BLaER1 (cell line): ENCODE results near the gene RNF213.

Experiments
- H3K27ac ChIP-seq: shearing (Covaris generic); formaldehyde crosslinking; 2 replicates; pipeline ENCODE4 v1.8.1; 2022
- H3K27me3 ChIP-seq: shearing (Covaris generic); formaldehyde crosslinking; 2 replicates; pipeline ENCODE4 v1.8.1; 2022
- H3K36me3 ChIP-seq: shearing (Covaris generic); formaldehyde crosslinking; 2 replicates; pipeline ENCODE4 v1.8.1; 2022
- H3K4me1 ChIP-seq: shearing (Covaris generic); formaldehyde crosslinking; 2 replicates; pipeline ENCODE4 v1.8.1; 2022
- H3K4me2 ChIP-seq: shearing (Covaris generic); formaldehyde crosslinking; 2 replicates; pipeline ENCODE4 v1.8.1; 2022
- H3K4me3 ChIP-seq: shearing (Covaris generic); formaldehyde crosslinking; 2 replicates; pipeline ENCODE4 v1.8.1; 2022
- H3K9ac ChIP-seq: shearing (Covaris generic); formaldehyde crosslinking; 2 replicates; pipeline ENCODE4 v1.8.1; 2022
- H3K9me3 ChIP-seq: shearing (Covaris generic); formaldehyde crosslinking; 2 replicates; pipeline ENCODE4 v1.8.1; 2022
- H4K20me1 ChIP-seq: shearing (Covaris generic); formaldehyde crosslinking; 2 replicates; pipeline ENCODE4 v1.8.1; 2022
- Cebpa-rat ChIP-seq: shearing (Covaris generic); IDR thresholded peaks from 2 replicates; pipeline ENCODE4 v1.8.1; 2022

The RNF213 gene

DNA sequence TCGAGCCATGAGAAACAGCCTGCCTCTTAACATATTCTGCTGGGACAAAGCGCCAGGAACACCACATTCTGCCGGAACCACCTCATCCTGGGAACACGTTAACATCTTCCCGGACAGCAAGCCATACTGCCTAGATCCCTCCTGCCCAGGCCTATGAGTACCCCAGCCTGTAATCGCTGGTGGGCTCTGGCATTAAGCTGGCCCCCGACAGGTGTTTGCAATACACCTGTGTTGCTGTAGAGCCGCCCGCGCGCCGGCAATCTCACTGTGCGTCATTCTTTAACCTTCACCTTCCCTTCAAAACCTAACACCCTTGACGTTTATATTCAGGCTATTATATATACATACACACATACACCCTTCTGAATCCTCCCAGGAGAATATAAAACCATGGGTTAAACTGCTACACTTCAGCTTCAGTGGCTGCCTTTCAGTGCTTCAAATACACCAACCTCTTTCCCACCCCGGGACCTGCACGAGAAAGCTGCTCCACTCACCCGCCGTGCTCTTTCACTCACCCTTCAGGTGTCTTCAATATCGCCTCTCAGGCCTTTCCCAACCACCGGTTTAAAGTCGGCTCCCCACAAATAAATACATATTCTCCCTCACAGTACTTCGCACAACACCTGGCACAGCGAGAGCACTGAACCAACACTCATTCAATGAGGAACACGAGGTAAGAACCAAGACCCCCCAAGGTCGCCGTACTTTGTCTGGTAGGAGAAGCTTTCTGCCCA, 153.3 kb downstream of the RNF213 start:
- Histone ChIP-seq H3K27ac (no peak overlapping the region), H3K27me3 (peaks cover 40% of the 10 kb centered on the region), H3K4me2 (peak overlapping the region; percentile 97), H3K9ac (no peak overlapping the region), H4K20me1 (no peaks in the 10 kb centered on the region; the same call in 1 of the 2 replicates), H3K4me1 (peaks cover 18% of the 10 kb centered on the region), H3K9me3 (no peaks in the 10 kb centered on the region), H3K36me3 (peaks cover 18% of the 10 kb centered on the region; the same call in 1 of the 2 replicates), H3K4me3 (peak overlapping the region; percentile 77)
- TF ChIP-seq Cebpa-rat, result no peak

DNA sequence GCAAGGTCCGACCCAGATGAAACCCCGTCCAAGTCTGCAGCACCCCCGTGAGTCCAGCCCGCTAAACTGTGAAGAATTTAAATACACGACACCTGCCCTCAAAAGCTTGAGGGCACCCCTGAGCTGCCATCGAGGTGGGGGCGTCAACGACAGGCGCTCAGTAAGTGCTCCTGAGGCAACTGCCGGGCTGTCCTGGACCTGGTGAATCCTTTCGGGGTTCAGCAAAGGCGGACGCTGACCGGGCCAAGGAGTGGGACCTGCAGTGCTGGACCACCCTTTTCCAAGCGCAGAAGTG, 153.8 kb downstream of the RNF213 start:
- no peak overlapping the region for H3K27ac ChIP-seq
- peaks cover 18% of the 10 kb centered on the region for H3K4me1 ChIP-seq
- peaks cover 40% of the 10 kb centered on the region for H3K27me3 ChIP-seq
- H4K20me1 ChIP-seq, result no peaks in the 10 kb centered on the region; the same call in 1 of the 2 replicates
- peaks cover 18% of the 10 kb centered on the region; the same call in 1 of the 2 replicates for H3K36me3 ChIP-seq
- peak overlapping the region; percentile 69 for H3K9ac ChIP-seq
- TF ChIP-seq Cebpa-rat, result no peak
- peak overlapping the region; percentile 97 for H3K4me2 ChIP-seq
- H3K4me3 ChIP-seq, result peak overlapping the region; percentile 77
- H3K9me3 ChIP-seq, result no peaks in the 10 kb centered on the region

DNA sequence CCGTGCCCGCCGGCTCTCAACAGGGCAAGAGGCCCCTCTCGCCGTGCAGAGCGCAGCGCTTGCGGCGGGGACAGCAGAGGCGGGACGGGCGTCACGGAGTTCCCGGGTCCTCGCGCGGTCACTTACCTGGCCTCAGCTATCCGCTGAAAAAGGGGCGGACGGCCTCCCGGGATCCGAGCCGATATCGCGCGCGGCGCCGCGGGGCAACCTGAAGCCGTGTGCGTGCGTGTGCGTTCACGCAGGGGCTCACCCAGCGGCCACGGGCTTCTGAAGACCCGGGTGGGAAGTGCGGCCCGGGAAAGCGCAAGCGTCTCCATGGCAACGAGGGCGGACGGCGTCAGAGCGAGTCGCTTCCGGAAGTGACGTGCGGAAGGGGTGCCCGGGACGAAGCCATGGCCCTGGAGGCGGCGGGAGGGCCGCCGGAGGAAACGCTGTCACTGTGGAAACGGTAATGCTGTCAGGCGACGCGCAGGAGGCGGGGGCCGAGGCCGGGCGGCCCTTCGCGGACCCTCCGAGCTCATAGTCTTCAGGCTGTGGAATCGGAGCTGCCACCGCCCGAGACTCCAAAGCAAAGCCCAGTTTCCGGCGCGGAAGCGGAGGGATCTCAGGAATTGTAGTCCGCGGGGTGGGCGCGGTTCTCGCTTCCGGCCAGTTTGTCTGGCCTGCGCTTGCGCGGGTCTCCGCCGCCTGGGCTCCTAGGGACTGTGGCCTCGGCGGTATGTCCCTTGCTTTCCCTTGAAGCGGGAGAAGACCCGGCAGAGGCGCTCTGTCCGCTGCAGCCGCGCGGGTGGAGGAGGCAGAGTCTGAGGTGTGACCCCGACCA, 154.4 kb downstream of the RNF213 start, which contains the start of gene ENDOV:
TSS of gene ENDOV (plus strand) at position 365 of the 823 bp plus-strand sequence. CDS start at position 393, 28 bp downstream.
- peak within 1 kb of the TSS; percentile 77 for H3K4me3 ChIP-seq
- peak within 1 kb of the TSS; percentile 69 for H3K9ac ChIP-seq
- no peaks in the 10 kb centered on the region; the same call in 1 of the 2 replicates for H4K20me1 ChIP-seq
- peaks cover 18% of the 10 kb centered on the region; the same call in 1 of the 2 replicates for H3K36me3 ChIP-seq
- peak within 1 kb of the TSS; percentile 52 for H3K27ac ChIP-seq
- H3K4me1 ChIP-seq, result peaks cover 18% of the 10 kb centered on the region
- H3K27me3 ChIP-seq, result peaks cover 40% of the 10 kb centered on the region
- H3K4me2 ChIP-seq, result peak within 1 kb of the TSS; percentile 97
- TF ChIP-seq Cebpa-rat, result no peak
- H3K9me3 ChIP-seq, result no peaks in the 10 kb centered on the region

DNA sequence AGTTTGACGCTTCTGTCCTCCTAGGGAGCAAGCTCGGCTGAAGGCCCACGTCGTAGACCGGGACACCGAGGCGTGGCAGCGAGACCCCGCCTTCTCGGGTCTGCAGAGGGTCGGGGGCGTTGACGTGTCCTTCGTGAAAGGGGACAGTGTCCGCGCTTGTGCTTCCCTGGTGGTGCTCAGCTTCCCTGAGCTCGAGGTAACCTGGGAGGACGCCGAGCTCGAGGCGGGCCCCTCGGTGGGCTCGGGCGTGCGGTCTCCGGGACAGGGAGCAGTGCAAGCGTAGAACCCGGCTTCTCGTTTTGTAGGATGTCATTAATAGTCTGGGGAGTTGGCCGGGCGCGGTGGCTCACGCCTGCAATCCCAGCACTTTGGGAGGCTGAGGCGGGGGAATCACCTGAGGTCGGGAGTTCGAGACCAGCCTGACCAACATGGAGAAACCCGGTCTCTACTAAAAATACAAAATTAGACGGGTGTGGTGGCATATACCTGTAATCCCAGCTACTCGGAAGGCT, 155.0 kb downstream of the RNF213 start:
- H3K36me3 ChIP-seq, result peaks cover 18% of the 10 kb centered on the region; the same call in 1 of the 2 replicates
- 0 out of 2 replicates have a peak overlapping the region, but pooled peaks have one; percentile 52 for H3K27ac ChIP-seq
- peaks cover 18% of the 10 kb centered on the region for H3K4me1 ChIP-seq
- peaks cover 40% of the 10 kb centered on the region for H3K27me3 ChIP-seq
- peak overlapping the region; percentile 69 for H3K9ac ChIP-seq
- no peaks in the 10 kb centered on the region; the same call in 1 of the 2 replicates for H4K20me1 ChIP-seq
- H3K9me3 ChIP-seq, result no peaks in the 10 kb centered on the region
- no peak for TF ChIP-seq Cebpa-rat
- H3K4me2 ChIP-seq, result peak overlapping the region; percentile 97
- H3K4me3 ChIP-seq, result peak overlapping the region; percentile 77

DNA sequence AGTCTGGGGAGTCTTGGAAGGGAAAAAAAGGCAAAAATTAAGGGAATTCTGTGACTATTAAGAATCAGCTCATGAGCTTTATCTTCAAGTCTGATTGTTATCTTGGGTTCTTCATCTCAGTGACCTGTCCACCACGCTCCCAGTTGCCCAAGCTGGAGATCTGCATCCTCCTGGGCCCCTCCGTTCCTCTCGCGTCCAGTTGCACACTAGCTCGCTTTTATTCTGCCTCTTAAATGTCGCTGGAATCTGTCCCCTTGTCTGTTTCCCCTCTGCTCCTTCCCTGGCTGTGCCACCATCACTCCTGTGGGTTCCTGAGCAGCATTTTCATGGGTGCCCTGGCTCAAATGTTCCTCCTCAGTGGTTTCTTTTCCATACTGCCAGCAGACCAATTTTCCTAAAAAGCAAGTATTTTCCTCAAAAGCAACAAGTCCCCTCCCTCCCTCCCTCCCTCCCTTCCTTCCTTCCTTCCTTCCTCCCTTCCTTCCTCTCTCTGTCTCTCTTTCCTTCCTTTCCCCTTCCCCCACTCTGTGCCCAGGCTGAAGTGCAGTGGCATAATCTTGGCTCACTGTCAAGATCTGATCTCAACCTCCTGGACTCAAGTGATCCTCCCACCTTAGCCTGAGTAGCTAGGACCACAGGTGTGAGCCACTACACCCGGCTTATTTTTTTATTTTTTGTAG, 155.7 kb downstream of the RNF213 start:
- Histone ChIP-seq H3K4me2 (peak overlapping the region; percentile 97), H3K4me1 (peaks cover 18% of the 10 kb centered on the region), H3K9ac (no peak overlapping the region; the same call in 1 of the 2 replicates), H3K36me3 (peaks cover 18% of the 10 kb centered on the region; the same call in 1 of the 2 replicates), H3K4me3 (peak overlapping the region; percentile 77; the same call in 1 of the 2 replicates), H3K27ac (no peak overlapping the region), H3K9me3 (no peaks in the 10 kb centered on the region), H3K27me3 (peaks cover 40% of the 10 kb centered on the region), H4K20me1 (no peaks in the 10 kb centered on the region; the same call in 1 of the 2 replicates)
- TF ChIP-seq Cebpa-rat, result no peak

DNA sequence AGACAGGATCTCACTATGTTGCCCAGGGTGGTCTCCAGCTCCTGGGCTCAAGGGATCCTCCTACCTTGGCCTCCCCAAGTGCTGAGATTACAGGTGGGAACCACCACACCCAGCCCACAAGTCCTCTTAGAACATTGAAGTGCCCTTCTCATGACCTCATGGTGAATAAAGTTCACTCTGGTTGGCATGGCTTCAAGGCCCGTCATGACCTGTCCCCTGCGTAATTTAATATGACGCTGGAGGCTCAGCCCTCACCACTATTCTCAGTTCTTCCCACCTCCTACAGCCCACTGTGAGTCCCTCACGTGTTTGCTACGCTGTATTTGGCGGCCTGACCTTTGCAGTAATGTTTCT, 156.3 kb downstream of the RNF213 start:
- no peak for TF ChIP-seq Cebpa-rat
- Histone ChIP-seq H3K27me3 (peaks cover 34% of the 10 kb centered on the region), H3K27ac (no peak overlapping the region), H3K9ac (no peak overlapping the region), H4K20me1 (no peaks in the 10 kb centered on the region; the same call in 1 of the 2 replicates), H3K4me3 (no peak overlapping the region), H3K36me3 (peaks cover 18% of the 10 kb centered on the region; the same call in 1 of the 2 replicates), H3K4me1 (peaks cover 22% of the 10 kb centered on the region), H3K4me2 (no peak overlapping the region), H3K9me3 (no peaks in the 10 kb centered on the region)

DNA sequence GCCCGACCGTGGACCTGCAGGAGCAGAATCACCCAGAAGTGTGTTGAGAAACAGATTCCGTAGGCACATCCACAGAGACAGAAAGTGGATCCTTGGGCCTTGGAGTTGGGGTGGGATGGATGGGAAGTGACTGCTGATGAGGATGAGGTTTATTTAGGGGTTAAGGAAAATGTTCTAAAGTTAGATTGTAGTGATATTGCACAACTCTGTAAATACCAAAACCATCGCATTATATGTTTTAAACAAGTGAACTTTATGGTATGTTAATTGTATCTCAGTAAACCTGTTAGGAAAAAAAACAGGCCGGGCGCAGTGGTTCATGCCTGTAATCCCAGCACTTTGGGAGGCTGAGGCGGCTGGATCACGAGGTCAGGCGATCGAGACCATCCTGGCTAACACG, 157.9 kb downstream of the RNF213 start:
- H4K20me1 ChIP-seq, result no peaks in the 10 kb centered on the region; the same call in 1 of the 2 replicates
- H3K27me3 ChIP-seq, result peaks cover 19% of the 10 kb centered on the region
- no peak for TF ChIP-seq Cebpa-rat
- H3K36me3 ChIP-seq, result peaks cover 18% of the 10 kb centered on the region; the same call in 1 of the 2 replicates
- no peak overlapping the region for H3K4me2 ChIP-seq
- no peaks in the 10 kb centered on the region for H3K9me3 ChIP-seq
- peaks cover 38% of the 10 kb centered on the region for H3K4me1 ChIP-seq
- no peak overlapping the region for H3K4me3 ChIP-seq
- H3K9ac ChIP-seq, result no peak overlapping the region
- no peak overlapping the region for H3K27ac ChIP-seq

DNA sequence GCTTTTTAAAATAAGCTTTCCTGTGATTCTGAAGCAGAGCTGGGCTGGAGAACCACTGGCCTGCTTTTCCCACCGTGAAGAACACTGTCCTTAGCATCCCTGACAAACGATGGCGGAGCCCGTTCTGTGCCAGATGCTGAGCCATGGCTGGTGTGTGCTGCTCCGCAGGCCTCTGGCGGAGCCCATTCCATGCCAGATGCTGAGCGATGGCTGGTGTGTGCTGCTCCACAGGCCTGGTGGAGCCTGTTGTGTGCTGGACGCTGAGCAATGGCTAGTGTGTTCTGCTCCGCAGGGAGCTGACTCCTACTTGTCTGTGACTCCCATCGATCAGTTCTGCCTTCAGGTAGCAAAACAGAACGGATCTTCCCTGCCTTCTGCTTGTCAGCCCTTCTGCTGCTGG, 158.6 kb downstream of the RNF213 start:
- no peak overlapping the region for H3K9ac ChIP-seq
- H4K20me1 ChIP-seq, result no peaks in the 10 kb centered on the region; the same call in 1 of the 2 replicates
- H3K36me3 ChIP-seq, result peaks cover 18% of the 10 kb centered on the region; the same call in 1 of the 2 replicates
- no peak for TF ChIP-seq Cebpa-rat
- no peak overlapping the region for H3K27ac ChIP-seq
- peaks cover 43% of the 10 kb centered on the region for H3K4me1 ChIP-seq
- H3K4me2 ChIP-seq, result no peak overlapping the region
- H3K9me3 ChIP-seq, result no peaks in the 10 kb centered on the region
- H3K27me3 ChIP-seq, result peaks cover 12% of the 10 kb centered on the region
- no peak overlapping the region for H3K4me3 ChIP-seq
